Brain microvascular endothelial cell (primary cell): ENCODE results near the gene PLSCR3.
"Not testable (repeated sequence)": the region's sequence is repeated elsewhere in the genome, so short reads cannot be mapped to it uniquely, and the experiment has no call there.

ENCODE experiments used
- DNase-seq: peaks from one replicate; pipeline ENCODE4 v3.0.0-alpha.2; 2020
- H3K27ac ChIP-seq: fragments of 250-450 bp; sonication (Bioruptor Pico); 2 replicates; pipeline ENCODE4 v1.5.1; 2020; ENCODE audit warnings: mild to moderate bottlenecking, moderate library complexity
- H3K27me3 ChIP-seq: fragments of 250-450 bp; sonication (Bioruptor Pico); replicated peaks from 2 replicates; pipeline ENCODE4 v1.5.1; 2020; ENCODE audit warnings: mild to moderate bottlenecking
- H3K36me3 ChIP-seq: fragments of 250-450 bp; sonication (Bioruptor Pico); replicated peaks from 2 replicates; pipeline ENCODE4 v1.5.1; 2020; ENCODE audit warnings: mild to moderate bottlenecking
- H3K4me3 ChIP-seq: 2 replicates; pipeline ENCODE4 v1.5.1; 2011; ENCODE audit warnings: low read depth, mild to moderate bottlenecking, control low read depth, low read length, moderate library complexity
- in situ Hi-C: cut with HindIII; loops from 2 replicates; pipeline ENCODE4 v1.10.0; 2017; ENCODE audit warnings: low sequenced_read_pairs, low pct_ligation_motif_present
- TF ChIP-seq, protein P1 (sequence below): IDR thresholded peaks from 2 replicates; pipeline ENCODE4 v1.5.1; 2011; ENCODE audit warnings: low read depth, mild to moderate bottlenecking, moderate library complexity, low read length, control low read depth, inconsistent platforms; ENCODE audit errors: missing control alignments

The PLSCR3 gene

GRCh38 chr17:7379134-7379533, 15.2 kb downstream of the PLSCR3 start:
- H3K27ac ChIP-seq: no peak overlapping the region
- DNase-seq: no peak
- TF ChIP-seq, protein P1, sequence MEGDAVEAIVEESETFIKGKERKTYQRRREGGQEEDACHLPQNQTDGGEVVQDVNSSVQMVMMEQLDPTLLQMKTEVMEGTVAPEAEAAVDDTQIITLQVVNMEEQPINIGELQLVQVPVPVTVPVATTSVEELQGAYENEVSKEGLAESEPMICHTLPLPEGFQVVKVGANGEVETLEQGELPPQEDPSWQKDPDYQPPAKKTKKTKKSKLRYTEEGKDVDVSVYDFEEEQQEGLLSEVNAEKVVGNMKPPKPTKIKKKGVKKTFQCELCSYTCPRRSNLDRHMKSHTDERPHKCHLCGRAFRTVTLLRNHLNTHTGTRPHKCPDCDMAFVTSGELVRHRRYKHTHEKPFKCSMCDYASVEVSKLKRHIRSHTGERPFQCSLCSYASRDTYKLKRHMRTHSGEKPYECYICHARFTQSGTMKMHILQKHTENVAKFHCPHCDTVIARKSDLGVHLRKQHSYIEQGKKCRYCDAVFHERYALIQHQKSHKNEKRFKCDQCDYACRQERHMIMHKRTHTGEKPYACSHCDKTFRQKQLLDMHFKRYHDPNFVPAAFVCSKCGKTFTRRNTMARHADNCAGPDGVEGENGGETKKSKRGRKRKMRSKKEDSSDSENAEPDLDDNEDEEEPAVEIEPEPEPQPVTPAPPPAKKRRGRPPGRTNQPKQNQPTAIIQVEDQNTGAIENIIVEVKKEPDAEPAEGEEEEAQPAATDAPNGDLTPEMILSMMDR: no peak
- peaks cover 20% of the 10 kb centered on the region for H3K27me3 ChIP-seq
- in situ Hi-C loops: no loop called here
- H3K4me3 ChIP-seq: no peak overlapping the region
- H3K36me3 ChIP-seq: no peaks in the 10 kb centered on the region

DNA sequence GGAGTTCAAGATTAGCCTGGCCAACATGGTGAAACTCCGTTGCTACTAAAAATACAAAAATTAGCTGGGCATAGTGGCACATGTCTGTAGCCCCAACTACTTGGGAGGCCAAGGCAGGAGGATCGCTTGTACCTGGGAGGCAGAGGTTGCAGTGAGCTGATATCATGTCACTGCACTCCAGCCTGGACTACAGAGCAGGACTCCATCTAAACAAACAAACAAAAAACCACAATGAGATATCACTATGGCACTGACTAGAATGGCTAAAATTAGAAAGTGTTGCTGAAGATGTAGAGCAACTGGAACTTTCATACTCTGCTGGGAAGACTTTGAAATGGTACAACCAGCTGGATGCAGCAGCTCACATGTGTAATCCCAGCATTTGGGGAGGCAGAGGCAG, 20.0 kb downstream of the PLSCR3 start:
- in situ Hi-C loops: no loop called here
- H3K27me3 ChIP-seq: no peaks in the 10 kb centered on the region

GRCh38 chr17:7370853-7371252, 23.5 kb downstream of the PLSCR3 start:
- TF ChIP-seq, protein P1: no peak
- no peaks in the 10 kb centered on the region for H3K36me3 ChIP-seq
- in situ Hi-C loops: no loop called here

More for the DNA sequence above, 20.0 kb downstream of the PLSCR3 start:
- no peak for DNase-seq
- H3K36me3 ChIP-seq: no peaks in the 10 kb centered on the region
- no peak overlapping the region for H3K4me3 ChIP-seq
- TF ChIP-seq, protein P1: no peak
- no peak overlapping the region for H3K27ac ChIP-seq

GRCh38 chr17:7369825-7370224, 24.5 kb downstream of the PLSCR3 start:
- H3K27me3 ChIP-seq: no peaks in the 10 kb centered on the region
- H3K27ac ChIP-seq: no peak overlapping the region
- DNase-seq: no peak
- in situ Hi-C loops: no loop called here
- TF ChIP-seq, protein P1: no peak
- H3K4me3 ChIP-seq: no peak overlapping the region
- no peaks in the 10 kb centered on the region for H3K36me3 ChIP-seq

More at GRCh38 chr17:7370853-7371252, 23.5 kb downstream of the PLSCR3 start:
- no peak overlapping the region for H3K27ac ChIP-seq
- H3K27me3 ChIP-seq: no peaks in the 10 kb centered on the region
- DNase-seq: no peak
- H3K4me3 ChIP-seq: no peak overlapping the region

GRCh38 chr17:7368599-7368994, 25.7 kb downstream of the PLSCR3 start:
- H3K27me3 ChIP-seq, in situ Hi-C loops, DNase-seq, H3K27ac ChIP-seq, H3K4me3 ChIP-seq, H3K36me3 ChIP-seq: not testable (repeated sequence)

GRCh38 chr17:7367918-7368598, 26.3 kb downstream of the PLSCR3 start:
- in situ Hi-C loops: no loop called here
- TF ChIP-seq, protein P1: no peak

More at GRCh38 chr17:7367918-7368598, 26.3 kb downstream of the PLSCR3 start:
- no peak for DNase-seq
- H3K4me3 ChIP-seq: no peak overlapping the region
- H3K27me3 ChIP-seq: no peaks in the 10 kb centered on the region
- H3K36me3 ChIP-seq: no peaks in the 10 kb centered on the region
- no peak overlapping the region for H3K27ac ChIP-seq
